ENCODE results near the gene TEX19. TPM values are rescaled to one million over a fixed set of nuclear protein-coding genes. Genes with fewer than 3 reads are reported as not detected.
"Not testable (repeated sequence)": the region's sequence is repeated elsewhere in the genome, so short reads cannot be mapped to it uniquely, and the experiment has no call there.

The TEX19 gene
- polyA plus RNA-seq, 4 donors: not detected

GRCh38 chr17:82351254-82351712 is 7.8 kb upstream of the TEX19 start:
- DNase-seq (ENCODE audit: low read depth in 4 of 4, low spot score in 2 of 4): no peak

GRCh38 chr17:82351713-82352488 is 7.1 kb upstream of the TEX19 start:
- DNase-seq (ENCODE audit: low read depth in 4 of 4, low spot score in 2 of 4): peak in 3 of 4 donors; percentile 70 to 77 (median 71)

- no peak for DNase-seq (ENCODE audit: low read depth in 4 of 4, low spot score in 2 of 4)
Observed at GRCh38 chr17:82353484-82353883, 5.6 kb upstream of the TEX19 start.

GRCh38 chr17:82354804-82355308 is 4.2 kb upstream of the TEX19 start:
- no peak for DNase-seq (ENCODE audit: low read depth in 4 of 4, low spot score in 2 of 4)

GRCh38 chr17:82355770-82356427 is 3.1 kb upstream of the TEX19 start:
- no peak for DNase-seq (ENCODE audit: low read depth in 4 of 4, low spot score in 2 of 4)

GRCh38 chr17:82356845-82357355 is 2.1 kb upstream of the TEX19 start:
- no peak for DNase-seq (ENCODE audit: low read depth in 4 of 4, low spot score in 2 of 4)

- DNase-seq (ENCODE audit: low read depth in 4 of 4, low spot score in 2 of 4): no peak
Observed at GRCh38 chr17:82357394-82357793, 1.7 kb upstream of the TEX19 start.

GRCh38 chr17:82359451-82360074 is 516 bp downstream of the TEX19 start:
- DNase-seq (ENCODE audit: low read depth in 4 of 4, low spot score in 2 of 4): not testable (repeated sequence)

- DNase-seq (ENCODE audit: low read depth in 4 of 4, low spot score in 2 of 4): no peak
Observed at GRCh38 chr17:82361885-82362633, 3.0 kb downstream of the TEX19 start.

GRCh38 chr17:82365606-82366295 is 6.7 kb downstream of the TEX19 start:
- no peak for DNase-seq (ENCODE audit: low read depth in 4 of 4, low spot score in 2 of 4)

GRCh38 chr17:82366749-82367148 is 7.7 kb downstream of the TEX19 start:
- DNase-seq (ENCODE audit: low read depth in 4 of 4, low spot score in 2 of 4): no peak

- DNase-seq (ENCODE audit: low read depth in 4 of 4, low spot score in 2 of 4): no peak
Observed at GRCh38 chr17:82367724-82368524, 8.9 kb downstream of the TEX19 start.

GRCh38 chr17:82369211-82369610 is 10.2 kb downstream of the TEX19 start:
- DNase-seq (ENCODE audit: low read depth in 4 of 4, low spot score in 2 of 4): no peak

GRCh38 chr17:82370471-82371332 is 11.7 kb downstream of the TEX19 start:
- DNase-seq (ENCODE audit: low read depth in 4 of 4, low spot score in 2 of 4): no peak

GRCh38 chr17:82371333-82372248 is 12.5 kb downstream of the TEX19 start, which contains the start of gene UTS2R:
Gene UTS2R, plus strand, starts transcription at chr17:82371765. Its CDS starts 2,560 bp downstream, at chr17:82374325.
- DNase-seq (ENCODE audit: low read depth in 4 of 4, low spot score in 2 of 4): no peak

- DNase-seq (ENCODE audit: low read depth in 4 of 4, low spot score in 2 of 4): no peak
Observed at GRCh38 chr17:82372249-82373071, 13.4 kb downstream of the TEX19 start.
